Thymus (tissue), 11 donors: Measurements from ENCODE around the gene PRKCD. TPM values are rescaled to one million over a fixed set of nuclear protein-coding genes. Genes with fewer than 3 reads are reported as not detected.

Source experiments
- DNase-seq, 9 donors: peaks; one replicate each; pipeline ENCODE4 v3.0.0-alpha.2; 2013; ENCODE audit warnings: low spot score in 9 of 9, low read depth in 6 of 9, missing footprints in 1 of 9
- H3K27ac ChIP-seq, 2 donors: one replicate each; pipeline ENCODE4 v1.5.1; 2013; ENCODE audit warnings: control low read depth in 1 of 2, low read depth in 1 of 2, low read length in 1 of 2, mild to moderate bottlenecking in 1 of 2, moderate library complexity in 1 of 2
- H3K27me3 ChIP-seq, 2 donors: one replicate each; pipeline ENCODE4 v1.5.1; 2013; ENCODE audit warnings: low read length in 1 of 2; ENCODE audit not compliant: control insufficient read depth in 2 of 2, insufficient read depth in 1 of 2
- H3K36me3 ChIP-seq, 2 donors: one replicate each; pipeline ENCODE4 v1.5.1; 2013; ENCODE audit warnings: low read length in 1 of 2, mild to moderate bottlenecking in 1 of 2, moderate library complexity in 1 of 2; ENCODE audit not compliant: control insufficient read depth in 2 of 2, insufficient read depth in 2 of 2
- H3K4me1 ChIP-seq, 2 donors: one replicate each; pipeline ENCODE4 v1.5.1; 2013; ENCODE audit warnings: low read length in 2 of 2; ENCODE audit not compliant: control insufficient read depth in 2 of 2, insufficient read depth in 2 of 2
- H3K4me3 ChIP-seq, 2 donors: one replicate each; pipeline ENCODE4 v1.5.1; 2013; ENCODE audit warnings: low read length in 2 of 2, control low read depth in 1 of 2, mild to moderate bottlenecking in 1 of 2
- H3K9me3 ChIP-seq, 2 donors: one replicate each; pipeline ENCODE4 v1.5.1; 2013; ENCODE audit warnings: low read length in 1 of 2, mild to moderate bottlenecking in 1 of 2; ENCODE audit not compliant: control insufficient read depth in 2 of 2, insufficient read depth in 1 of 2
- WGBS: extraction: QIAGEN DNeasy Blood & Tissue Kit; methylation state at CpG from one replicate; pipeline ENCODE4 v1.1.7; 2013; 5-methylcytosine and 5-hydroxymethylcytosine counted together
- polyA plus RNA-seq: library from polyadenylated mRNA; stranded (reverse); fragments of 200-250 nt; gene quantifications from one replicate; pipeline ENCODE4 v1.2.3, GENCODE V29; 2013
- total RNA-seq: library from RNA; stranded (reverse); fragments of 120-200 nt; gene quantifications from one replicate; pipeline ENCODE4 v1.2.4, GENCODE V29; 2013
- donor health status: healthy.

The PRKCD gene
- total and polyA plus RNA-seq, 2 donors = 2.4 to 15.3 TPM

DNA sequence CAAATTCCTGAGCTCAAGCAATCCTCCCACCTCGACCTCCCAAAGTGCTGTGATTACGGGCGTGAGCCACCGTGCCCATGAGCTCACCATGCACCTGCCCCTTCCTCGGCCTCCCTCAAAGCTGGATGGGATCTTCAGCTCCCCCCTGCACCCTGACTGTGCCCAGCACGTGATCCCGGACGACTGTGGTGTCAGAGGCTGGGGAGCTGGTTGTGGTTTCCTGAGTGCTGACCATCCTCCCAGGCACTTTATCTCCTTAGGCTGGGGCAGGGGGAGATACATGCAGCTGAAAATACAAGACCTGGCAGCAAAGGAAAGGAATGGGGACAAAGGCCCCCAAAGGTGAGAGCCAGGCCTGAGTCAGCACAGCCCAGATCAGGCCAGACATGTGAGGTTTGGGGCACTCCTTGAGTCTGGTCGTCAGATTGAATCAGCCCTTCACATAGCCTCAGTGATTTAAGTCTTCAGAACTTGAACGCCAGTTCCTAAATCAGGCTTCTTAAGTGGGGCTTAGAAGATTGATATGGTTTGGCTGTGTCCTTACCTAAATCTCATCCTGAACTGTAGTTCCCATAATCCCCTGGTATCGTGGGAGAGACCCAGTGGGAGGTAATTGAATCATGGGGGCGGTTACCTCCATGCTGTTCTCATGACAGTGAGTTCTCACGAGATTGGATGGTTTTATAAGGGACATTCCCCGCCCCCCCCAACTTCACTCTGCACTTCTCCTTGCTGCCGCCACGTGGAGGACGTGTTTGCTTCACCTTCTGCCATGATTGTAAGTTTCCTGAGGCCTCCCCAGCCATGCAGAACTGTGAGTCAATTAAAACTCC lies 35.8 kb downstream of the PRKCD start:
- no peaks in the 10 kb centered on the region for H3K9me3 ChIP-seq
- H3K27me3 ChIP-seq = peaks cover 0 to 3% of the 10 kb centered on the region in 2 donors
- H3K36me3 ChIP-seq = peaks cover 3% of the 10 kb centered on the region in 2 donors
- no peak overlapping the region for H3K4me3 ChIP-seq
- no peak overlapping the region for H3K27ac ChIP-seq
- WGBS = 76% methylated on average over 17 of the region's 17 CpGs
- H3K4me1 ChIP-seq = peaks cover 0 to 20% of the 10 kb centered on the region in 2 donors
- DNase-seq = peak in 1 of 9 donors; percentile 37

DNA sequence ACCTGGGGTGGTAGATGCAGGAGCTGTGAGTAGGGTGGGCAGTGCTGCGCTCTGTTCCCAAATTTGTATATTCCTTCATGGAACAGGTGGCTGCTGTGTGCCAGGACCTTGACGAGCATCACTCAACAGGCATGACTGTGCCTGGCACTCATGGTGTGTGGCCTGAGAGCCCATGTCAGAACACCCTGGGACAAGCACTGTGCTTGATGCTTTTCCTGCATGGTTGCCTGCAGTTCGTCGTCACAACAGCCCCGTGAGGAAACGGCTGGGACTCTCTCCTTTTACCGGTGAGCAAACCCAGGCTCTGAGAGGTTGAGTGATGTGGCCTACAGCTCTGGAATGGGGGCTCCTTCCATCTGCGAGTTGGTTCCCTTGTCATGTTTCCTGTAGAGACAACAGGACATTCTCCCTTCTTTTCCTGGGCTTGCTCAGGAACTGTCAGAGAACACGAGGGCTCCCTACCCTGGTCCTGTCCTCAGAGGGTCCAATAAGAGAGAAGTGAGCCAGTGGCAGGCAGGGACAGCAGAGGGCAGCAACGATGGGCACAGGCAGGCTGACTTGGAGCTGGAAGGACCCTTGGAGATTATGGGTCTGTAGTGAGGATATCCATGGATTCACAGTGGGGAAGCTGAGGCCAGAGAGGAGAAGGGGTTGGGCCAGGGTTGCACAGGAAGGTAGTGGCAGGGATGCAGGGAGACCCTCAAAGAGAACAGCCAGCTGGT lies 37.4 kb downstream of the PRKCD start:
- Histone ChIP-seq H3K9me3 (no peaks in the 10 kb centered on the region), H3K4me1 (peaks cover 0 to 15% of the 10 kb centered on the region in 2 donors), H3K36me3 (no peaks in the 10 kb centered on the region), H3K27ac (no peak overlapping the region), H3K27me3 (peaks cover 0 to 3% of the 10 kb centered on the region in 2 donors), H3K4me3 (no peak overlapping the region)
- 85% methylated on average over 10 of the region's 10 CpGs for WGBS
- DNase-seq = no peak

DNA sequence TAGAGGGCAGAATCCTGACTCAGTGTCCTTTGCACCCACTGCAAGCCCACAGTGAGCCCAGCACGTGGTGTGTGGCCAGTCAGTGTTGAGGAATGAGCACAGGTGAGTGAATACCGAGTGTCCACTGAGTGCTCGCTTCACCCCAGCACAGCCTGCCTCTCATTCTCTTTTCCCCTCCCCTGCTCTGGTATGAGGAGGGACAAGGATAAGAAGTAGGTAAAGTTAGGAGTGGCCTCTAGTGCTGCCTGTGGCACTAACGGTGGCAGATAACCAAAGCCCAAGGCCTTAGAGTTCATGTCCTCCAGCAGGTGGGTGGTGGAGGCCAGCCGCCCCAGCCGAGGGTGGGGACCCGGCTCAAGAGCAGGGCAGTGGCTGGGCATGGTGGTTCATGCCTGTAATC lies 38.0 kb downstream of the PRKCD start:
- Histone ChIP-seq H3K36me3 (no peaks in the 10 kb centered on the region), H3K27me3 (peaks cover 0 to 3% of the 10 kb centered on the region in 2 donors), H3K9me3 (no peaks in the 10 kb centered on the region), H3K4me3 (no peak overlapping the region), H3K4me1 (peaks cover 0 to 15% of the 10 kb centered on the region in 2 donors), H3K27ac (no peak overlapping the region)
- DNase-seq = no peak
- WGBS = 97% methylated on average over 7 of the region's 7 CpGs

DNA sequence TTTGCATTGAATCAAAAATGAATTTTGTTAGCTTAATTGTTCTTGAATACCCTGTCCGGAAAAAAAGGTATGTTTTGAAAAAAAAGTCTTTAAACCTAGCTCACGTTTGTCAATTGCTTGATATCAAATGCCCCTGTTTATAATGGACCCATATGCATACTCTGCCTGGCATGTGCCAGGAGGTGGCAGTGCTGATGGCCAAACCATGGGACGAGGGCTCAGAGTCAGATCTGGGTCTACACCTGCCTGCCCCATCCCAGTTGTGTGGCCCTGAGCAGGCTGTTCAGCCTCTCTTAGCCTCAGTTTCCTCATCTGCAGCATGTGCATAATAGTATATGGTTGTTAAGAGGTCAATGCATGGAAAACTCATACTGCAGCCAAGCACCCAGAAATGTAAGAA lies 38.8 kb downstream of the PRKCD start:
- no peaks in the 10 kb centered on the region for H3K9me3 ChIP-seq
- peaks cover 0 to 3% of the 10 kb centered on the region in 2 donors for H3K27me3 ChIP-seq
- no peak overlapping the region for H3K4me3 ChIP-seq
- no peak for DNase-seq
- H3K27ac ChIP-seq = no peak overlapping the region
- 81% methylated on average over 3 of the region's 3 CpGs for WGBS
- H3K4me1 ChIP-seq = peaks cover 0 to 10% of the 10 kb centered on the region in 2 donors
- H3K36me3 ChIP-seq = no peaks in the 10 kb centered on the region

DNA sequence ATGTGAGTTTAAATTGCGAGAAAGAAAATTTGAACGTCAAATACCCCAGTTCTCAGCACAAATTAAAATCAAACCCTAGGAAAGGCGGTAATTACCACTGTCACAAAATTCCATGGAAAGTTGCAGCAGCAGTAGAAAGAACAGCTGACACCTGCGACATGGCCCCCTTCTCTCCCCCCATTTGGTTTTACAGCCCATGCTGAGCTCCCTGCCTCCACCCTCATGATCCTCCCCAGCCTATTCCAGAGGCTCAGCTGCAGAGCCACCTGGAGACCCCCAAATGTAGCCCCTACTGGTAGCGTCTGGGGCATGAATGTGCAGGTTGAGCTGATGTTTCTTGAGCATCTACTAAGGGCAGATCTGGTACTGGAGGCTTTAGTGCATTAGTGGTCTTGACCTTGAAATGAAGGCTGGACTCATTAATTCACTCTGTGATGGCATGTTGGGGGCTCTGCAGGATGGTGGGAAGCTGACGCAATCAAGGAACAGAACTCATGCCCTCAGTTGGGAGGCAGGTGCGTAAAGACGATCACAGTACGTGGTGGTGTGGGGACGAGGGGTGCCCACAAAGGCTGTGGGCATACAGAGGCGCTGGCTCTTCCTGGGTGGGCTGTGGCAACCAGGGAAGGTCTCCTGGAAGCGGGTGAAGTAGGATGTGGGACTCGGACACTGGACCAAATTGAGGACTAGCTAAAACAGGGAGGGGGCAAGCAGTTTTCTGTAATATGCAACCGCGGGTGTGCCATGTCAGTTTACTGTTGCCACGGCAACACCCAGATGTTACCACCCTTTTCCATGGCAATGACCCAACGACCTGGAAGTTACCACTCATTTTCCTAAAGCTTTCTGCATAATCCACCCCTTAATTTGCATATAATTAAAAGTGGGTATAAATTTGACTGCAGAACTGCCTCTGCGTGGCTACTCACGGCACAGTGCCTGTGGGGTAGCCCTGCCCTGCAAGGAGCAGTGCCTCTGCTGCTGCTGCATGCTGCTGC lies 39.8 kb downstream of the PRKCD start:
- H3K27me3 ChIP-seq = peaks cover 0 to under 1% of the 10 kb centered on the region in 2 donors
- H3K9me3 ChIP-seq = no peaks in the 10 kb centered on the region
- H3K4me3 ChIP-seq = no peak overlapping the region
- 94% methylated on average over 19 of the region's 19 CpGs for WGBS
- no peak overlapping the region for H3K27ac ChIP-seq
- no peaks in the 10 kb centered on the region for H3K36me3 ChIP-seq
- peaks cover 0 to 7% of the 10 kb centered on the region in 2 donors for H3K4me1 ChIP-seq
- DNase-seq = no peak

DNA sequence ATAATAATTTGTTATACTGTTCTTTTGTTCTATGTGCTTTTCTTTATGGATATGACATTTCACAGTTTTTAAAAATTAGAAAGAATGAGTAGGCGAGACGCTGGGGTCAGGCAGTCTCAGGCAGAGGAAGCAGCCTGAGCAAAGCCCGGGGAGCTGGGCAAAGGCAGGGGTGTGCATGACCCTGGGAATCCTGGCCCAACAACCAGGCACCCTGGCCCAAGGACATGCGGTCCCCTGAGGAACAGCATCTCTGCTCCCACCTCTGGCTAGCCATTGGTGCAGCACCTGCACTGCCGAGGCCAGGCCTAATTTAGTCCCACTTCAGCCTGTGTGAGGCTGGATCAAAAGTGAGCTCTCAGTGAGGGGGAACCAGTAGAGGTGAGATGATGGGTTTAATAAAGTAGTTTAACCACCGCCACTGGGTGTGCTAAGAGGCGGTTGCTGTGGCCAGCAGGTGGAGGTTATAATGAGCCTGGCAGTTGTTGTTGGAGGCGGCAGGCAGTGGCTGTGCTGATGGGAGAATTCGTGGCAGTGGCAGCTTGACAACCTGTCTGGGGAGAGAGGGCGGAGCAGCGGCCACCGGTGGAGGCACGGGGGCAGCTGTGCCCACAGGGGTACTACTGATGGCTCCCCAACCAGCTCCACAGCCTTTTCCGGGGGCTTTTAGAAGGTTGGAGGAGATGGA lies 41.5 kb downstream of the PRKCD start:
- no peaks in the 10 kb centered on the region for H3K9me3 ChIP-seq
- H3K36me3 ChIP-seq = no peaks in the 10 kb centered on the region
- DNase-seq = no peak
- 90% methylated on average over 14 of the region's 14 CpGs for WGBS
- H3K27me3 ChIP-seq = no peaks in the 10 kb centered on the region
- no peak overlapping the region for H3K27ac ChIP-seq
- H3K4me3 ChIP-seq = no peak overlapping the region
- H3K4me1 ChIP-seq = no peaks in the 10 kb centered on the region

DNA sequence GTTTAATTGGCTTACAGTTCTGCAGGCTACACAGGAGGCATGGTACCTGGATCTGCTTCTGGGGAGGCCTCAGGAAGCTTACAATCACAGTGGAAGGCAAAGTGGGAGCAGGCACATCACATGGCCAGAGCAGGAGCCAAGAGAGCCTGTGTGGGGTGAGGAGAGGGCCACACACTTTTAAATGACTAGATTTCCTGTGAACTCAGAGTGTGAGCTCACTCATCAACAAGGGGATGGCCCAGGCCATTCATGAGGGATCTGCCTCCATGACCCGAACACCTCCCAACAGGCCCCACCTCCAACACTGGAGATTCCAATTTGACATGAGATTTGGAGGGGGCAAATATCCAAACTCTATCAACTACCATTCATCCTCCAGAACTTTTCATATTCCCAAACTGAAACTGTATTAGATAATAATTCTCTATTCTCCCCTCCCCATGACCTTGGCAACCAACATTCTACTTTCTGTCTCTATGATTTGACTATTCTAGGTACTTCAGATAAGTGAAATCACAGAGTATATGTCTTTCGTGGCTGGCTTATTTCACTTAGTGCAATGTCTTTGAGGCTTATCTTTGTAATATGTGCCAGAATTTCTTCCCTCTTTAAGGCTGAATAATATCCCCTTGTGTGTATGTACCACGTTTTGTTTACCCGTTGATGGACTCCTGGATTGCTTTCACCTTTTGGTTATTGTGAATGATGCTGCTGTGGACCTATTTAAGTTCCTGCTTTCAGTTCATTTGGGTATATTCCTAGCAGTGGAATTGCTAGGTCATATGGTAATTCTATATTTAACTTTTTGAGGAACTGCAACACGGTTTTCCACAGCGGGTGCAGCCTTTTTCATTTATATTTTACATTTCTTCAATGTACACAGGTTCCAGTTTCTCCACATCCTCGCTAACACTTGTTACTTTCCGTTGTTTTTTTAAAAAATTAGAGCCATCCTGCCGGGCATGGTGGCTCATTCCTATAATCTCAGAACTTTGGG lies 51.0 kb downstream of the PRKCD start:
- Histone ChIP-seq H3K27ac (no peak overlapping the region), H3K27me3 (no peaks in the 10 kb centered on the region), H3K36me3 (no peaks in the 10 kb centered on the region), H3K4me1 (no peaks in the 10 kb centered on the region), H3K4me3 (no peak overlapping the region), H3K9me3 (peaks cover 0 to 9% of the 10 kb centered on the region in 2 donors)
- 75% methylated on average over 9 of the region's 9 CpGs for WGBS
- no peak for DNase-seq
